GM21737 (cell line): ENCODE results near the gene LRRIQ3.
A peak's percentile ranks its signal among the peaks of the same experiment; 100 is the strongest.
"Not testable (repeated sequence)": the region's sequence is repeated elsewhere in the genome, so short reads cannot be mapped to it uniquely, and the experiment has no call there.

ENCODE experiments used
- ATAC-seq: cut with Tn5 transposase; IDR thresholded peaks from one replicate; pipeline ENCODE4 v1.9.1; 2021; ENCODE audit warnings: mild to moderate bottlenecking, moderate library complexity; ENCODE audit not compliant: unreplicated experiment

The LRRIQ3 gene

GRCh38 chr1:74197657-74198552, at the start of gene LRRIQ3, which contains the start of gene FPGT:
Gene LRRIQ3, minus strand, starts transcription at chr1:74198176. Its CDS starts 14,492 bp downstream, at chr1:74183684.
Gene FPGT, plus strand, starts transcription at chr1:74198242. Its CDS starts 37 bp downstream, at chr1:74198279.
- peak; percentile 96 for ATAC-seq

GRCh38 chr1:74246315-74246714, 48.3 kb upstream of the LRRIQ3 start:
- ATAC-seq, result no peak

- no peak for ATAC-seq
These were observed 47.3 kb upstream of the LRRIQ3 start for GRCh38 chr1:74245168-74245772.

DNA sequence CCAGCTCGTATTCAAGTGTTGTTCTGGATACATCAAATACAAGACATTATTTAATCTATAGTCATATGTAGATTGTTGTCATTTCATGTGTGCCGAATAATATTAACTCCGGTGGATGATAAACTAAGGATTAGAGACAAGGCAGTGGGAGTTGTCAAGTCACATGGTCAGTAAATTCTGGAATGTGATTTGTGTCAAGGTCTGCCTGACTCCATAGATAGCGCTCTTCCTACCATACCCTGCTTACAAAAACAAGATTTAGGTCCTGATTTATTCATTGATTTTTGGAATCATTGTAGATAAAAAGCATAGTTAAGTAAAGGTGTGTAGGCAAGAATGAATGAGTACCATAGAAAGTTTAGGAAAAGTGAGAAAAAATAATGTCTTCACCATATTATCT, 39.8 kb upstream of the LRRIQ3 start:
- ATAC-seq, result no peak

- ATAC-seq, result no peak
These were observed 39.1 kb upstream of the LRRIQ3 start for GRCh38 chr1:74237035-74237434.

DNA sequence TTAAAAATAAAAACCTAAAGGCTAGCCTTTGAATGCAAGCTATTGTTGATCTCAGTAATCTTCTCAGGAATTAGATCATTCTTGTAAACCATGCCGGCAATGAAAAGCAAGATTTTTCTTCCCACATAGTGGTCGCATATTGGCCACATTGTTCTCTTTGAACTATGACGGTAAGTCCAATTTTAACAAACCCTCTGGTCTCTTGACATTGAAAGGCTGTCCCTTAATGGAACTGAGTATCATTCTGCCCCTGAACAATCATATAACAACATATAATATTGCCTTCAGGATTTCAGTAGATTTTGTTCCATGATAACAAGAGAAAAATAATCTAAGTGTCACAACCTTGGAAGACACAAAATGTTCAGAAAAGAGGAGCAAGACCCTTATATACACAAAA, 38.5 kb upstream of the LRRIQ3 start:
- ATAC-seq, result no peak

DNA sequence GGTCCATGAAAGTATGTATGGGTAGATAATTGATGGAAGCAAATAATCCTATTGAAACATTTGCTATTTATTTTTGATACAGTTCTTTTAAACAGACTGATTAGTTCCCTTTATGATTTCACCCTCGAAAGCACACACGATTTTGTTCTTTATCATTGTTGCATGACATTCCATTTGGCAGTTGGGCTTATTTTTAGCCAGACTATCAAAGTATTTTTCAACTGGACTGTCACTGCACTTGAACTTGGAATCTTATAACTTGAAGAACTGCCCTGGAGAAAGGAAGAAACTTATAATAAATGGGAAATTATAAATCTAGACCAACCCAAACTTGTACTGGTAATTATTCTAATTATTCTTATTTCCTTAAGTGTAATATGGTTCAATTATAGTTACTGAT, 37.2 kb upstream of the LRRIQ3 start, which contains the start of gene TNNI3K:
TSS of gene TNNI3K (plus strand) at position 235 of the 400 bp plus-strand sequence. CDS start at position 300, 65 bp downstream.
- no peak for ATAC-seq

DNA sequence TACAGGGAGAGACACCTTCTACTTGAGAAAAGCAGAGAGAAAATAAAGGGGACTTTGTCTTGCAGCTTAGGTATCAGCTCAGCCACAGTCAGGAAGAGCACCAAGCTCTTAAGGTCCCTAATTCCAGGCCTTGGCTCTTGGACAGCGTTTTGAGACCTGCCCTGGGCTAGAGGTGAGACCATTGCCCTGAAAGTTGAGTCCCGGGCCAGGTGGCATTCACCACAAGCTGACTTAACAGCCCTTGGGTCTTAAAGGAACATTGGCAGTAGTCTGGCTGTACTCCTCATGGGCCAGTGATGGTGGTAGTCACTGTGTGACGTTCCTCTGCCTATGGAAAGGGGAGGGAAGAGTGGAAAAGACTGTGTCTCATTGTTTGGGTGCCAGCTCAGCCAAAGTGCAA, 25.5 kb upstream of the LRRIQ3 start:
- ATAC-seq, result no peak

- ATAC-seq, result no peak
These were observed 24.7 kb upstream of the LRRIQ3 start for GRCh38 chr1:74222701-74223100.

GRCh38 chr1:74215229-74215628, 17.3 kb upstream of the LRRIQ3 start:
- no peak for ATAC-seq

GRCh38 chr1:74205266-74205665, 7.3 kb upstream of the LRRIQ3 start:
- no peak for ATAC-seq

- ATAC-seq, result no peak
These were observed 1.5 kb upstream of the LRRIQ3 start for GRCh38 chr1:74199504-74199903.

GRCh38 chr1:74197255-74197654, 721 bp downstream of the LRRIQ3 start:
- ATAC-seq, result no peak

- no peak for ATAC-seq
These were observed 2.6 kb downstream of the LRRIQ3 start for GRCh38 chr1:74195339-74195738.

- ATAC-seq, result no peak
These were observed 4.1 kb downstream of the LRRIQ3 start for GRCh38 chr1:74193908-74194307.

- no peak for ATAC-seq
These were observed 17.5 kb downstream of the LRRIQ3 start for GRCh38 chr1:74180490-74180889.

- not testable (repeated sequence) for ATAC-seq
These were observed 23.6 kb downstream of the LRRIQ3 start for GRCh38 chr1:74174423-74174822.

- no peak for ATAC-seq
These were observed 35.6 kb downstream of the LRRIQ3 start for GRCh38 chr1:74162333-74162732.

DNA sequence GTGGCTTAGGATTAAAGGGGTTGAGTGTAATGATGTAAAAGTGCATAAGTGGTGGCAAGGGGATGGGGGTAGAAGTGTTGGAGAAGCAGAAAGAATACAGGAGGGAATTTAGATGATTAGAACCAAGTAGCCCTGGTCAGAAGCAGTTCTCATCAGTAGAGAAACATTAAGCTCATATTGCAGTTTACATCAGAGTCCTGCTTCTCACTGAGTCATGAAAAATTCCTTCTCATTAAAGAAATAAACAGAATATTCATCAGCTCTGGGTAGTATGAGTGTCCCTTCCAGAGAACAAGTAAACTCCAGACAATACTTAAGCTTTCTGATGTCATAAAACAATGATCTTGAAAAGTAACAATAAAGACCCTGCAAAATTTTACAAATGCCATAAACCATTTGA, 36.5 kb downstream of the LRRIQ3 start:
- ATAC-seq, result no peak

- no peak for ATAC-seq
These were observed 37.9 kb downstream of the LRRIQ3 start for GRCh38 chr1:74160046-74160445.

GRCh38 chr1:74145086-74145485, 52.9 kb downstream of the LRRIQ3 start:
- ATAC-seq, result no peak

- not testable (repeated sequence) for ATAC-seq
These were observed 80.6 kb downstream of the LRRIQ3 start for GRCh38 chr1:74117370-74117769.
